ENCODE measurements around the gene USP43.
"Not testable (repeated sequence)": the region's sequence is repeated elsewhere in the genome, so short reads cannot be mapped to it uniquely, and the experiment has no call there.

Gene USP43, protein sequence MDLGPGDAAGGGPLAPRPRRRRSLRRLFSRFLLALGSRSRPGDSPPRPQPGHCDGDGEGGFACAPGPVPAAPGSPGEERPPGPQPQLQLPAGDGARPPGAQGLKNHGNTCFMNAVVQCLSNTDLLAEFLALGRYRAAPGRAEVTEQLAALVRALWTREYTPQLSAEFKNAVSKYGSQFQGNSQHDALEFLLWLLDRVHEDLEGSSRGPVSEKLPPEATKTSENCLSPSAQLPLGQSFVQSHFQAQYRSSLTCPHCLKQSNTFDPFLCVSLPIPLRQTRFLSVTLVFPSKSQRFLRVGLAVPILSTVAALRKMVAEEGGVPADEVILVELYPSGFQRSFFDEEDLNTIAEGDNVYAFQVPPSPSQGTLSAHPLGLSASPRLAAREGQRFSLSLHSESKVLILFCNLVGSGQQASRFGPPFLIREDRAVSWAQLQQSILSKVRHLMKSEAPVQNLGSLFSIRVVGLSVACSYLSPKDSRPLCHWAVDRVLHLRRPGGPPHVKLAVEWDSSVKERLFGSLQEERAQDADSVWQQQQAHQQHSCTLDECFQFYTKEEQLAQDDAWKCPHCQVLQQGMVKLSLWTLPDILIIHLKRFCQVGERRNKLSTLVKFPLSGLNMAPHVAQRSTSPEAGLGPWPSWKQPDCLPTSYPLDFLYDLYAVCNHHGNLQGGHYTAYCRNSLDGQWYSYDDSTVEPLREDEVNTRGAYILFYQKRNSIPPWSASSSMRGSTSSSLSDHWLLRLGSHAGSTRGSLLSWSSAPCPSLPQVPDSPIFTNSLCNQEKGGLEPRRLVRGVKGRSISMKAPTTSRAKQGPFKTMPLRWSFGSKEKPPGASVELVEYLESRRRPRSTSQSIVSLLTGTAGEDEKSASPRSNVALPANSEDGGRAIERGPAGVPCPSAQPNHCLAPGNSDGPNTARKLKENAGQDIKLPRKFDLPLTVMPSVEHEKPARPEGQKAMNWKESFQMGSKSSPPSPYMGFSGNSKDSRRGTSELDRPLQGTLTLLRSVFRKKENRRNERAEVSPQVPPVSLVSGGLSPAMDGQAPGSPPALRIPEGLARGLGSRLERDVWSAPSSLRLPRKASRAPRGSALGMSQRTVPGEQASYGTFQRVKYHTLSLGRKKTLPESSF

DNA sequence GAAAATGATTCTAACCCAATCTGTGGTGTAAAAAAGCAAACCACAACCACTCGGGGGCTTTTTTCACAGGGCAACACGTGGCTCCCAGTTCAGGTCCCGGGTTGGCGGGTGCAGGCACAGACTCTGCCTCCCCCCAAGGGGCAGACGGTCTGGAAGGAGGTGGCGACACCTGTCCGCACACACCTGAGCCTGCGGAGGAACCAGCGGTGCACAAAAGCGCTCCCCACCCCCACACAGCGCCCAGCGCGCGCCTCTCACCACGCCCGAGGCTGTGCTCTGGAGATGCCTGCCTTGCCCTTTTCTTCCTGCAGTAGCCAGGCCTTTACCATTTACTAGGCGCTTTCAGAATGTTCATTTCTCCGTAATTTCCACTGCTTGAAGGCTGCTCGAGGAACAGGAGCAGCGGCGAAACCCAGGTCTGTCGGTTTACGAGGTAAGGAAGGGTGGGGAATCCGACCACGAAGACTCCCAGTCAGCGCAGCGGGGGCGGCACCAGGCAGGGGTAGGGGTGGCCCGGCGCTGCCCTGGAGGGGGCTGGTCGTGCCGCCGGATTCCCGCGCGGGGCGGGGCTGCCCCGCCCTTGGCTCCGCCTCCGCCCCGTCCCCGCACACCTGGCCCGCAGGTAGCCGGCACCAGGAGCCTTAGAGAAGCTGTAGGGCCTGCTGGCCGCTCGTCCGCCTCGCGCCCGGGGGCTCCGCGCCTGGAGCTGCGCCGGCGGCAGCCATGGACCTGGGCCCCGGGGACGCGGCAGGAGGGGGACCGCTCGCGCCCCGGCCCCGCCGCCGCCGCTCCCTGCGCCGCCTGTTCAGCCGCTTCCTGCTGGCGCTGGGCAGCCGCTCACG, at the start of gene USP43:
Gene USP43 (plus strand): TSS at position 608 of the 842 bp plus-strand sequence. CDS start 116 bp downstream, at position 724.
- peak in 1 of 2 experiments; percentile 12 for DNase-seq (ENCODE audit: low read depth in 2 of 2)

DNA sequence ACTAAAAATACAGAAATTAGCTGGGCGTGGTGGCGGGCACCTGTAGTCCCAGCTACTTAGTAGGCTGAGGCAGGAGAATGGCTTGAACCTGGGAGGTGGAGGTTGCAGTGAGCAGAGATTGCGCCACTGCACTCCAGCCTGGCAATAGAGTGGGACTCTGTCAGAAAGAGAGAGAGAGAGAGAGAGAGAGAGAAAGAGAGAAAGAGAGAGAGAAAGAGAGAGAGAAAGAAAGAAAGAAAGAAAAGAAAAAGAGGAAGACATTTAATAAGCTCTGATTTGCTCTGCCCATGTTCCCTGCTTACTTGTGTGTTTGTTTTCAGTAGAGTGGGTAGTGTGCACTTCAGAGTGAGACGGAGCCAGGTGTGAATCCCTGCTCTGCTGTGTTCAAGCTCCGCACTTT, 47.7 kb upstream of the USP43 start:
- DNase-seq (ENCODE audit: low read depth in 2 of 2), result not testable (repeated sequence)

DNA sequence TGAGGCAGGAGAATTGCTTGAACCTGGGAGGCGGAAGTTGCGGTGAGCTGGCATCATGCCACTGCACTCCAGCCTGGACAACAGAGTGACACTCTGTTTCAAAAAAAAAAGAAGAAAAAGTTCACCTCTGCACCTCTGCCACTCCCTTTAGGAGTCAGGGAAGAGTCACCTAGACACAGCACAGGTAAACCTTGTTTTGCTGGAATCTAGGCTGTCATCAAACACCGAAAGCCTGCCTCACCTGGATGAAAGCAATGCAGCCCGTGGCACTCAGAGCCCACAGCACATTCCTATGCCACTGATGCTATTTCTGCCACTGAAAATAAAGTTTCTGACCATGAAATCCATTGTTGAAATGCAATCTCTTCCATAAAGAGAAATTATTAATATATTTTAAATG, 46.7 kb upstream of the USP43 start:
- no peak for DNase-seq (ENCODE audit: low read depth in 2 of 2)

DNA sequence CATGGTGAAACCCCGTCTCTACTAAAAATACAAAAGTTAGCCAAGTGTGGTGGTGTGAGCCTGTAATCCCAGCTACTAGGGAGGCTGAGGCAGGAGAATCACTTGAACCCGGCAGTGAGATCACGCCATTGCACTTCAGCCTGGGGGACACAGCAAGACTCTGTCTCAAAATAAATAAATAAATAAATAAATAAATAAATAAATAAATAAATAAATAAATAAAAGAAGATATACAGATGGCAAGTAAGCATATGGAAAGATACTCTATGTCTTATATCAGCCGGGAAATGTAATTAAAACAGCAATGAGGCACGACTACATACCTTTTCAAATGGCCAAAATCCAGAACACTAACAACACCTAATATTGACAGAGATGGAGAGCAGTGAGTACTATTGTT, 40.7 kb upstream of the USP43 start:
- DNase-seq (ENCODE audit: low read depth in 2 of 2), result not testable (repeated sequence)

DNA sequence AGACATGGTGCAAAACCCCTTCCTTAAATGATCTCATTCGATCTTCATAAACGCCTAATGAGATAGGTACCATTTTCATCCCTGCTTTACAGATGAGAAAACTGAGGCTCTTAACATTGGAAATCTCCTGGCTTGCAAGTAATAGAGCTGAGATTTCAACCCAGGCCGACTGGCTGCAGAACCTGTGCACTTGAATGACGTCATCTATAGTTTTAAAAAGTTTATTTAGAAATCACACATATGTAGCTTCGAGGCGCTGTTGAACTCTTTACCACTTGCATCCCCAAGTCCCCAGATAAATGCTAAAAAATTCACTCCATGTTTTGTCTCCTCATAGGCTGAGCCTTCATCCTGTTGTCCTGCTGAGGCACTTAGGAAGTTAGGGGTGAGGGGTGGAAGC, 38.9 kb upstream of the USP43 start:
- no peak for DNase-seq (ENCODE audit: low read depth in 2 of 2)

DNA sequence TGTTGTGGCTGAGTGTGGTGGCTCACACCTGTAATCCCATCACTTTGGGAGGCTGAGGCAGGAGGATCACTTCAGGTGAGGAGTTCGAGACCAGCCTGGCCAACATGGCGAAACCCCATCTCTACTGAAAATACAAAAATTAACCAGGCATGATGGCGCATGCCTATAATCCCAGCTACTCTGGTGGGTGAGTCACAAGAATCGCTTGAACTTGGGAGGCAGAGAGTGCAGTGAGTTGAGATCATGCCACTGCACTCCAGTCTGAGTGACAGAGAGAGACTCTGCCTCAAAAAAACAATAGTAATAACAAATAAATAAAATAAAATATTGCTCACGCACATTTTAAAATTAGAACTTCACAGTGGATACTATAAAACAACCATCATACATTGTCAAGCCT, 38.3 kb upstream of the USP43 start:
- not testable (repeated sequence) for DNase-seq (ENCODE audit: low read depth in 2 of 2)

DNA sequence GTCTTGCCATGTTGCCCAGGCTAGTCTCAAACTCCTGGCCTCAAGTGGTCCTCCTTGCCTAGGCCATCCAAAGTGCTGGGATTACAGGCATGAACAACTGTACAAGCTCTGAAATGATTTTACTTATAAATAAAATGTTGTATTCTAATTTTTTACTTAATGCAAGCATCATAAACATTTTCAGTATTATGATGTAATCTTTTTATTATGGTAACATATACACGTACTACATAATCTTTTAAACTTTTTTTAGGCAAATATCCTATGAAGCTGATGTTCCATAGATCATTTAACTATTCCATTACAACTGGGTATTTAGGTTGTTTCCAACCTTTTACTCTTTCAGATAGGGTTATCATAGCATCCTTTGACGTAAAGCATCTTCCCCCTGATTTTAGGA, 33.8 kb upstream of the USP43 start:
- DNase-seq (ENCODE audit: low read depth in 2 of 2), result no peak

DNA sequence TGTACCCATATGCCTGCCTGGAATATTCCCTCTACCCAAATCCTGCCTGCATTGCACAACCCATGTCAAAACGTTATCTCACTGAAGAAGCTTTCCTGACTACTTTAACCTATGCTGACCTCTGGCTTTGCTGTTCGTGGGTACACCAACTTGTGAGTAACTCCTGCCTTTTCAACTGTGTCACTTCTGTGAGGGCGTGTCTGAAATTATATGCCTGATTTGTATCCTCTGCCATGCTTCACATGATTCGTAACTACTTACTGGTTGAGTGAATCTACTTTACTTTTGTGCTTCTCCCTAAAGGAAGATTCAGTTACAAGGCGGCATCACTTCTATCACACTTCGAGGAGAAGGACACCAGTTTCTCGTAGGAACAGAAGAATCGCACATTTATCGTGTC, 33.3 kb upstream of the USP43 start:
- DNase-seq (ENCODE audit: low read depth in 2 of 2), result no peak

DNA sequence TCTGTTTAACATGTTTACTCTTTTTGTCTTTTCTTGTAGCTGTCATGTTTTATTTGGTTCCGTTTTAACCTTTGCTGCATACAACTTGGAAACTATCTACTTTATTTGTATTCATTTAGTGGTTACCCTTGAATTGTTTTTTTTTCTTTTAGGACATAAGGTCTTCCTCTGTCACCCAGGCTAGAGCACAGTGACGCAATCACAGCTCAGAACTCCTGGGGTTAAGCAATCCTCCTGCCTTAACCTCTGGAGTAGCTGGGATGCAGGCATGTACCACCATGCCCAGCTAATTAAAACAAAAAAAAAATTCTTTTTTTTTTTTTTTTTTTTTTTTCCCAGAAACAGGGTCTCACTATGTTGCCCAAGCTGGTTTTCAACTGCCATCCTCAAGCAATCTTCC, 29.8 kb upstream of the USP43 start:
- DNase-seq (ENCODE audit: low read depth in 2 of 2), result no peak

DNA sequence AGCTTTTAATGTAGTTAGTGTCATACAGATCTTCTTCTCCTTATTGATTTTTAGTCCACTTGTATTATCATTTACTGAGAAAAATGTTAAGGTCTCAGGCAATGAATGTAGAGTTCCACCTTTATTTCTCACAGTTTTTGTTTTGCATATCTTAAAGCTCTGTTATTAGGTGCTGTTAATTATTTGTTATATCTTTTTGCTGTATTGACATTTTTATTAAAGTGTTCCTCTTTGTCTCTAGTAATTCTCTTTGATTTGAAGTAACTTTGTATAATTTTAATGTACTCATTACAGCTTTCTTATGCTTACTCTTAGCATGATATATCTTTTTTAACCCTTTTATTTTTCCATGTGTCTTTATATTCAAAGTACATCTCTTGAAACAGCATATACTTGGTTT, 22.4 kb upstream of the USP43 start:
- DNase-seq (ENCODE audit: low read depth in 2 of 2), result no peak

DNA sequence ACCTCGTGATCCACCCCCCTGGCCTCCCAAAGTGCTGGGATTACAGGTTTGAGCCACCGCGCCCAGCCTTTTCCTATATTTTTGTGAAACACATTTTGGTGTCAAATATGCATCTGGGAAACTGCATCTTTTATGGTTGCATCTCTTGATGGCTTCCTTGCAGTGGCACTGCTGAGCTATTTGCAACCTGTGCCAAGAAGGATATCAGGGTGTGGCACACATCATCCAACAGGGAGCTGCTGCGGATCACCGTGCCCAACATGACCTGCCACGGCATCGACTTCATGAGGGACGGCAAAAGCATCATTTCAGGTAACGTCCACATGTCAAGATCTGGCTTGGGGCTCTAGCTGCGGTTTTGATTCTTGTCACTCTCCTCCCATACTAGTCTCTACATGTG, 16.8 kb upstream of the USP43 start:
- no peak for DNase-seq (ENCODE audit: low read depth in 2 of 2)

DNA sequence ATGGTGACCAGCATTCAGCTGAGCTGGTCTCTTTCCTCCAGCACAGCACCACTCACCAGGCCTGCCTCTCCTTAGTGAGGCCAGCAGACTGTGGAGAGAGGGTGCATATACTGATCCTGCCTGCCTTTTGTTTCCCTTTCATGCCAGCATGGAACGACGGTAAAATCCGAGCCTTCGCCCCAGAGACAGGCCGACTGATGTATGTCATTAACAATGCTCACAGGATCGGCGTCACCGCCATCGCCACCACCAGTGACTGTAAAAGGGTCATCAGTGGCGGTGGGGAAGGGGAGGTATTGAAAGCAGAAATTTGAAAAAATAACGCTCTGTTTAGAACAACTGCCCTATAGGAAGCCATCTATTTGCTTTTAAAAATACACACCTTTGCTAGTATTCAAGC, 12.6 kb upstream of the USP43 start:
- no peak for DNase-seq (ENCODE audit: low read depth in 2 of 2)

DNA sequence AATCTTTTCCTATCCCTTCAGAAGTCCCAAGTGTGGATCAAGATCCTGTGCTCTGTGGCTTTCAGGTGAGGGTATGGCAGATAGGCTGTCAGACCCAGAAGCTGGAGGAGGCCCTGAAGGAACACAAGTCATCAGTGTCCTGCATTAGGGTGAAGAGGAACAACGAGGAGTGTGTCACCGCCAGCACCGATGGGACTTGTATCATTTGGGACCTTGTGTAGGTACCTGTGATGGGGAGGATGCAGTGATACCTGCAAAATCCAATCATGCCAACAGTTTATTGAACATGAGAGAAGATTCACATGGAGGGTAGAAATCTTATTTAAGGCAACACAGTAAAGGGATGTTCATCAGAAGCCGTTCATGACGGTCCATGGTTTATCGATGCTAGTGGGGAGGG, 10.0 kb upstream of the USP43 start:
- DNase-seq (ENCODE audit: low read depth in 2 of 2), result no peak

DNA sequence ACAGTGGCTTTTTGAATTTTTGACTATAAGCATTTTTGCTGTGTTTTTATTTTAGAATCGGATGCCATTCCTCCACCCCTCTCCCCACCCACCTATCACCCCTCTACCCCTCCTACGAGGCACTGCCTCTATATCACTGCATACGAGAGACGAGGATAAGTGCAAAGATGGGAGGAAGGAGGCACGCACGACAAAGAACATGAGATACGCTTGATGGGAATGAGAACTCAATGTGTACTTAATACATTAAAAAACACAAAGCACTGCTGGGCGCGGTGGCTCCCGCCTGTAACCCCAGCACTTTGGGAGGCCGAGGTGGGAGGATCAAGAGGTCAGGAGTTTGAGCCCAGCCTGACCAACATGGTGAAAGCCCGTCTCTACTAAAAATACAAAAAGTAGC, 8.8 kb upstream of the USP43 start:
- no peak for DNase-seq (ENCODE audit: low read depth in 2 of 2)

DNA sequence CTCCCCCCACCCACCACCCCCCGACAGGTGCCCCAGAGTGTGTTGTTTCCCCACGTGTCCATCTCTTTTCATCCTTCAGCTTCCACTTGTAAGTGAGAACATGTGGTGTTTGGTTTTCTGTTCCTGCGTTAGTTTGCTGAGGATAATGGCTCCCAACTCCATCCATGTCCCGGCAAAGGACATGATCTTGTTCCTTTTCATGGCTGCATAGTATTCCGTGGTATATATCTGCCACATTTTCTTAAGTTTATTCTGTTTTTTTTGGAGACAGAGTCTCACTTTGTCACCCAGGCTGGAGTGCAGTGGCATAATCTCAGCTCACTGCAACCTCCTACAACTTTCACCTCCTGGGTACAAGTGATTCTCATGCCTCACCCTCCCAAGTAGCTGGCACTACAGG, 4.9 kb upstream of the USP43 start:
- not testable (repeated sequence) for DNase-seq (ENCODE audit: low read depth in 2 of 2)

DNA sequence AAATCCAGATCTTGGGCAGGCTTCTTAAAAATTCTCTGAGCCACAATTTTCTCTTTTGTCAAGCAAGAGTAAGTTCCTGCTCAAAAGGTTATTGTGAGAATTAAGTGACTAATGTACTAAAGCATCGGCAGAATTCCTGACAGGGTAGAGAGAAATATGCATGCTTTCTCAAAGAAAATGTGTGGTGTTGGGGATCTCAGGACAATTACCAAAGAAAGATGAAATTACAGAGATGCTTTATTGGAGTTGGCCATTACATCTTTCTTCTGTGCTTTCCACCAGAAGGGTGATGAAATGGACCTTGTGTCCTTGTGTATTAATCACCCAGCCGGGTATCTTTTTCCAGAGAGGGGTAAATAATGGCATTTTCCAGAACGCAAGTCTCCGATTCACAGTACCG, 1.7 kb upstream of the USP43 start:
- DNase-seq (ENCODE audit: low read depth in 2 of 2), result no peak

DNA sequence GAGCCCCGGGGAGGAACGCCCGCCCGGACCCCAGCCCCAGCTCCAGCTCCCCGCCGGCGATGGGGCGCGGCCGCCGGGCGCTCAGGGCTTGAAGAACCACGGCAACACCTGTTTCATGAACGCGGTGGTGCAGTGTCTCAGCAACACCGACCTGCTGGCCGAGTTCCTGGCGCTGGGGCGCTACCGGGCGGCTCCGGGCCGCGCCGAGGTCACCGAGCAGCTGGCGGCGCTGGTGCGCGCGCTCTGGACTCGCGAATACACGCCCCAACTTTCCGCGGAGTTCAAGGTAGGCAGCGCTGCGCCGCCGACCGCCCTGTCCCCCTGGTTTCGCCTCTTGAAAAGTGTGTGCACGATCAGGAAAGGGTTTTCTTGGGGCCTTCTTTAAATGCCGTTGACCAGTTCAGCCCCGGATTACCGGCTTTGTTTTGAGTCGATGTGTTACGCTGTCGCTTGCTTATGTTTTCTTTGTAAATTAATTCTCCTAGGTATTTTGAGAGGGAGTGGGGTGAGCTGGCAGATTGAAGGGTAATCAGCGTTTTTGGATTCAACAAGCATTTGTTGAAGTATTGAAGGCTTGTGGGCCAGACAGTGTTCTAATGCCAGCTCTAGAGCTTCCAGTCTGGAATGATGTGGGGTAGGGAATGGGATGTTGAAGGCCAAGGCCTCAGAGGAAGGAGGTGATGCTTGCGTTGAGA, 681 bp downstream of the USP43 start:
- peak in 1 of 2 experiments; percentile 5 for DNase-seq (ENCODE audit: low read depth in 2 of 2)

DNA sequence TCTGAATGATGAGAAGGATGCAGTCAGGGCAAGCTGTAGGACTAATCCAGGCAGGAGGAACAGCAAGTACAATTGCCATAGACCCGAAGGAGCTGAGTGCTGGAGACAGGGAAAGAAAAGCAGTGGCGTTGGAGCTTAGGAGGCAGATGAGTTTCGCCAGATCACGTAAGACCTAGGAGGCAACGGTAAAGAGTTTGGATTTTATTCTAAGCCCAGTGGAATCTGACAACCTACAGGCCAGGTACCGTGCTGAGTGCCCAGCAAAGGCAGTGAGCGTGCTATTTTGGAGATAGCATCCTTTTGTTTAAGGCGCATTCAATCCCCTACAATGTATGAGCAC, 1.2 kb downstream of the USP43 start:
- DNase-seq (ENCODE audit: low read depth in 2 of 2), result no peak

DNA sequence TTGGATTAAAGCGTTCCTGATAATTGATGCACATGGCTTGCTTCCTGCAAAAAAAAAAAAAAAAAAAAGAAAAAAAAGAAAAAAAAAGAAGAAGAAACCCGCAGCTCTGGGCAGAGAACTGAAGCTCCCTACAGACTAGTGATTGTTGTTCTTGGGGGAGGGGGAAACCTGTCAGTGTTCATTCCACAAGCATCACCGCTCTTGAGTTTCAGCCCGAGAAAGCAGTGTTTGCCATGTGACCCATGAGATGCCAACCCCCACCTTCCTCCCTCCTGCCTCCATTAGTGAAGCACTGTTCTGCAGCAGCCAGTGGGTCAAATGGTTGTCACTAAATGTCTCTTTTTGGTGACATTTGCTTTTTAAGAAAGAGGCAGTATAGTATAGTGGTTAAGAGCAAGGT, 1.7 kb downstream of the USP43 start:
- no peak for DNase-seq (ENCODE audit: low read depth in 2 of 2)

DNA sequence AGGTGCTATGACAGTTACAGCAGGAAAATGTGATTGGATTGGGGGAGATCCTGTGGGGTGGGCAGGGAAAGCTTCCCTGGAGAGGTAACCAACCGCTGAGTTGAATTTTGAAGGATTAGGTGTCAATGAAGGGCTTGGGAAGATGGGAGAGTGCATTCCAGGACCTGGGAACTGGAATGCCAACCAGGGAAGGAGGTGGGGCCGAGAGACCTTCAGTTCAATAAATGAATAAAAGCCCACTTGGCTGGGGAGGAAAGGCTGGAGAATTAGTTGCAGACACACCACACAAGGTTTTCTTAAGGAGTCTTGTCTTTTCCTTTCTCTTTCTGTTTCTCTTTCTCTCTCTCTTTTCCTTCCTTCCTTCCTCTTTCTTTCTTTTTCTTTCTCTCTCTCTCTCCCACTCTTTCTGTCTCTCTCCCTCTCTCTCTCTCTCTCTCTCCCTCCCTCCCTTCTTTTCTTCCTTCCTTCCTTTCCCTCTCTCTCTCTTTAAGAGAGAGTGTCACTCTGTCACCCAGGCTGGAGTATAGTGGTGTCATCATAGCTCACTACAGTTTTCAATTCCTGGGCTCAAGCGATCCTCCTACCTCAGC, 3.3 kb downstream of the USP43 start:
- DNase-seq (ENCODE audit: low read depth in 2 of 2), result no peak
